ENCODE data around the gene SLC24A3.

- TF ChIP-seq, protein P1, sequence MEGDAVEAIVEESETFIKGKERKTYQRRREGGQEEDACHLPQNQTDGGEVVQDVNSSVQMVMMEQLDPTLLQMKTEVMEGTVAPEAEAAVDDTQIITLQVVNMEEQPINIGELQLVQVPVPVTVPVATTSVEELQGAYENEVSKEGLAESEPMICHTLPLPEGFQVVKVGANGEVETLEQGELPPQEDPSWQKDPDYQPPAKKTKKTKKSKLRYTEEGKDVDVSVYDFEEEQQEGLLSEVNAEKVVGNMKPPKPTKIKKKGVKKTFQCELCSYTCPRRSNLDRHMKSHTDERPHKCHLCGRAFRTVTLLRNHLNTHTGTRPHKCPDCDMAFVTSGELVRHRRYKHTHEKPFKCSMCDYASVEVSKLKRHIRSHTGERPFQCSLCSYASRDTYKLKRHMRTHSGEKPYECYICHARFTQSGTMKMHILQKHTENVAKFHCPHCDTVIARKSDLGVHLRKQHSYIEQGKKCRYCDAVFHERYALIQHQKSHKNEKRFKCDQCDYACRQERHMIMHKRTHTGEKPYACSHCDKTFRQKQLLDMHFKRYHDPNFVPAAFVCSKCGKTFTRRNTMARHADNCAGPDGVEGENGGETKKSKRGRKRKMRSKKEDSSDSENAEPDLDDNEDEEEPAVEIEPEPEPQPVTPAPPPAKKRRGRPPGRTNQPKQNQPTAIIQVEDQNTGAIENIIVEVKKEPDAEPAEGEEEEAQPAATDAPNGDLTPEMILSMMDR (IDR thresholded peaks at IDR 0.05; ENCODE audit: low read depth, low read length): no peak
- no peak for TF ChIP-seq EZH2phosphoT487 (IDR thresholded peaks at IDR 0.05; ENCODE audit: low read depth)
Measured at GRCh38 chr20:19348582-19348981, 136.1 kb downstream of the SLC24A3 start.
